Neuronal stem cell (in vitro differentiated cells): ENCODE data around the gene PRSS21. TPM values are rescaled to one million over a fixed set of nuclear protein-coding genes. Genes with fewer than 3 reads are reported as not detected.
A peak's percentile ranks its signal among the peaks of the same experiment; 100 is the strongest.

ENCODE experiments used
- DNase-seq: peaks from one replicate; pipeline ENCODE4 v3.0.0-alpha.2; 2013; ENCODE audit warnings: low spot score
- H2AFZ ChIP-seq: one replicate; pipeline ENCODE4 v1.6.1; 2013; ENCODE audit warnings: mild to moderate bottlenecking, low read length, inconsistent platforms
- H2AK5ac ChIP-seq: 2 replicates; pipeline ENCODE4 v1.6.1; 2013; ENCODE audit warnings: low read depth, mild to moderate bottlenecking, inconsistent platforms, low read length, moderate library complexity, mixed read lengths
- H2BK120ac ChIP-seq: 2 replicates; pipeline ENCODE4 v1.6.1; 2013; ENCODE audit warnings: low read depth, mild to moderate bottlenecking, inconsistent platforms, low read length, moderate library complexity, mixed read lengths
- H2BK12ac ChIP-seq: one replicate; pipeline ENCODE4 v1.6.1; 2013; ENCODE audit warnings: low read length, inconsistent platforms
- H2BK15ac ChIP-seq: 2 replicates; pipeline ENCODE4 v1.6.1; 2013; ENCODE audit warnings: mild to moderate bottlenecking, low read length, inconsistent platforms, mixed read lengths
- H2BK5ac ChIP-seq: one replicate; pipeline ENCODE4 v1.6.1; 2013; ENCODE audit warnings: inconsistent platforms, mild to moderate bottlenecking, low read length, moderate library complexity
- H3K14ac ChIP-seq: one replicate; pipeline ENCODE4 v1.6.1; 2013; ENCODE audit warnings: low read length, inconsistent platforms
- H3K18ac ChIP-seq: 2 replicates; pipeline ENCODE4 v1.6.1; 2013; ENCODE audit warnings: low read length, inconsistent platforms
- H3K23ac ChIP-seq: 2 replicates; pipeline ENCODE4 v1.6.1; 2013; ENCODE audit warnings: low read depth, mild to moderate bottlenecking, mixed read lengths, low read length, inconsistent platforms; ENCODE audit not compliant: poor library complexity
- H3K27ac ChIP-seq: replicated peaks from 3 replicates; pipeline ENCODE4 v1.5.1; 2013; ENCODE audit warnings: low read length, inconsistent platforms
- H3K27me3 ChIP-seq, 3 experiments: 2 replicates each; pipeline ENCODE4 v1.6.1; 2013; ENCODE audit warnings: low read length in 3 of 3, mild to moderate bottlenecking in 2 of 3, inconsistent platforms in 1 of 3, low read depth in 1 of 3, mixed read lengths in 1 of 3, moderate library complexity in 1 of 3; ENCODE audit not compliant: control insufficient read depth in 3 of 3, insufficient read depth in 3 of 3
- H3K36me3 ChIP-seq, 2 donors: replicated peaks in 1 of 2; 2 replicates each; pipeline ENCODE4 v1.6.1; 2013; ENCODE audit warnings: low read length in 2 of 2; ENCODE audit not compliant: control insufficient read depth in 2 of 2, insufficient read depth in 2 of 2
- H3K4ac ChIP-seq: 2 replicates; pipeline ENCODE4 v1.6.1; 2013; ENCODE audit warnings: inconsistent platforms, mild to moderate bottlenecking, low read length, moderate library complexity
- H3K4me1 ChIP-seq, 2 donors: 1 replicate in 1 of 2; 2 replicates in 1 of 2; pipeline ENCODE4 v1.6.1; 2013; ENCODE audit warnings: low read length in 2 of 2, low read depth in 1 of 2; ENCODE audit not compliant: control insufficient read depth in 2 of 2, insufficient read depth in 1 of 2
- H3K4me2 ChIP-seq: one replicate; pipeline ENCODE4 v1.6.1; 2013; ENCODE audit warnings: mild to moderate bottlenecking, low read length, inconsistent platforms; ENCODE audit not compliant: insufficient read depth, poor library complexity, severe bottlenecking
- H3K4me3 ChIP-seq, 2 donors: 2 replicates each; pipeline ENCODE4 v1.5.1; 2013; ENCODE audit warnings: low read length in 2 of 2, mild to moderate bottlenecking in 2 of 2, inconsistent platforms in 1 of 2, moderate library complexity in 1 of 2
- H3K79me1 ChIP-seq: one replicate; pipeline ENCODE4 v1.6.1; 2013; ENCODE audit warnings: low read depth, mild to moderate bottlenecking, inconsistent platforms, low read length, moderate library complexity
- H3K9ac ChIP-seq: one replicate; pipeline ENCODE4 v1.6.1; 2013; ENCODE audit warnings: mild to moderate bottlenecking, low read depth, low read length, inconsistent platforms; ENCODE audit not compliant: poor library complexity
- H3K9me3 ChIP-seq, 2 donors: replicated peaks in 1 of 2; 2 replicates each; pipeline versions ENCODE3 to v1.6.1; 2013; ENCODE audit warnings: low read length in 2 of 2, mild to moderate bottlenecking in 2 of 2, inconsistent platforms in 1 of 2, low read depth in 1 of 2, mixed read lengths in 1 of 2, moderate library complexity in 1 of 2; ENCODE audit not compliant: control insufficient read depth in 2 of 2, insufficient read depth in 1 of 2
- H4K8ac ChIP-seq: one replicate; pipeline ENCODE4 v1.6.1; 2013; ENCODE audit warnings: low read depth, mild to moderate bottlenecking, inconsistent platforms, low read length, moderate library complexity
- H4K91ac ChIP-seq: one replicate; pipeline ENCODE4 v1.6.1; 2013; ENCODE audit warnings: low read length, low read depth, mild to moderate bottlenecking, inconsistent platforms; ENCODE audit not compliant: poor library complexity
- WGBS, 2 donors: extraction: QIAGEN DNeasy Blood & Tissue Kit; methylation state at CpG; one replicate each; pipeline ENCODE4 v1.1.7; 2013; ENCODE audit warnings: missing lambda C conversion rate in 2 of 2, mixed read lengths in 1 of 2; ENCODE audit not compliant: insufficient read length in 2 of 2, insufficient replicate concordance in 1 of 2; ENCODE audit errors: extremely low coverage in 2 of 2; 5-methylcytosine and 5-hydroxymethylcytosine counted together
- polyA plus RNA-seq, 2 experiments: library from polyadenylated mRNA; stranded (reverse); fragments of 200-250 nt; gene quantifications; one replicate each; pipeline ENCODE4 v1.2.3, GENCODE V29; 2013

The PRSS21 gene
- polyA plus RNA-seq (2013, experiment 1 of 2): not detected
- not detected for polyA plus RNA-seq (2013, experiment 2 of 2)

GRCh38 chr16:2816751-2817339 is at the start of gene PRSS21:
Gene PRSS21, plus strand, starts transcription at chr16:2817237. Its CDS starts 32 bp downstream, at chr16:2817269.
- Histone ChIP-seq H3K79me1 (peaks cover 2% of the 10 kb centered on the region), H3K9me3 (no peaks in the 10 kb centered on the region), H3K18ac (no peak within 1 kb of the TSS), H3K23ac (peak within 1 kb of the TSS; percentile 10), H3K4me2 (no peak within 1 kb of the TSS), H2AFZ (no peak within 1 kb of the TSS), H2BK120ac (no peak within 1 kb of the TSS), H2BK12ac (peak within 1 kb of the TSS; percentile 75), H3K27ac (no peak within 1 kb of the TSS), H3K4me1 (peaks cover 0 to 8% of the 10 kb centered on the region in 2 donors), H3K4me3 (no peak within 1 kb of the TSS), H3K36me3 (no peaks in the 10 kb centered on the region), H3K4ac (peak within 1 kb of the TSS; percentile 53), H2AK5ac (peak within 1 kb of the TSS; percentile 21), H4K8ac (peak within 1 kb of the TSS; percentile 65), H3K14ac (no peak within 1 kb of the TSS), H4K91ac (no peak within 1 kb of the TSS), H2BK15ac (no peak within 1 kb of the TSS), H2BK5ac (no peak within 1 kb of the TSS), H3K9ac (no peak within 1 kb of the TSS), H3K27me3 (peaks cover 0 to 46% (median 0%) of the 10 kb centered on the region in 3 experiments)
- no peak for DNase-seq
- WGBS, 2 donors: no CpG with 5 or more reads among the region's 28 CpGs

GRCh38 chr16:2767891-2768290 is 49.1 kb upstream of the PRSS21 start:
- peak overlapping the region; percentile 8 for H2BK5ac ChIP-seq
- no peak overlapping the region for H3K14ac ChIP-seq
- H2BK12ac ChIP-seq: no peak overlapping the region
- H2AK5ac ChIP-seq: no peak overlapping the region
- H3K4me1 ChIP-seq: no peaks in the 10 kb centered on the region
- H3K9ac ChIP-seq: peak overlapping the region; percentile 21
- WGBS, 2 donors: no CpG with 5 or more reads among the region's 14 CpGs
- no peak overlapping the region for H3K4me3 ChIP-seq
- H4K8ac ChIP-seq: no peak overlapping the region
- no peak overlapping the region for H2BK120ac ChIP-seq
- no peak for DNase-seq
- H3K27me3 ChIP-seq: no peaks in the 10 kb centered on the region
- H2AFZ ChIP-seq: no peak overlapping the region
- no peak overlapping the region for H2BK15ac ChIP-seq
- no peak overlapping the region for H3K27ac ChIP-seq
- H3K4ac ChIP-seq: no peak overlapping the region
- no peak overlapping the region for H3K23ac ChIP-seq
- H3K18ac ChIP-seq: no peak overlapping the region
- H3K36me3 ChIP-seq: peaks cover 89 to 99% of the 10 kb centered on the region in 2 donors
- H3K4me2 ChIP-seq: no peak overlapping the region
- peaks cover 13 to 27% of the 10 kb centered on the region in 2 donors for H3K9me3 ChIP-seq
- H3K79me1 ChIP-seq: peaks cover 33% of the 10 kb centered on the region
- no peak overlapping the region for H4K91ac ChIP-seq

- Histone ChIP-seq H2AFZ (no peak overlapping the region), H3K79me1 (peaks cover 33% of the 10 kb centered on the region), H3K36me3 (peaks cover 88 to 99% of the 10 kb centered on the region in 2 donors), H2BK5ac (no peak overlapping the region), H2BK120ac (no peak overlapping the region), H3K9ac (no peak overlapping the region), H3K27ac (no peak overlapping the region), H3K9me3 (peaks cover 9 to 21% of the 10 kb centered on the region in 2 donors), H3K4me3 (no peak overlapping the region), H3K4me1 (no peaks in the 10 kb centered on the region), H2AK5ac (no peak overlapping the region), H4K91ac (no peak overlapping the region), H3K27me3 (no peaks in the 10 kb centered on the region), H3K23ac (no peak overlapping the region), H3K4ac (no peak overlapping the region), H3K4me2 (no peak overlapping the region), H2BK12ac (no peak overlapping the region), H4K8ac (no peak overlapping the region), H2BK15ac (no peak overlapping the region), H3K18ac (no peak overlapping the region), H3K14ac (no peak overlapping the region)
- WGBS, 2 donors: no CpG with 5 or more reads among the region's 17 CpGs
- no peak for DNase-seq
Measured at GRCh38 chr16:2768403-2769089, 48.5 kb upstream of the PRSS21 start.

- peaks cover 35% of the 10 kb centered on the region for H3K79me1 ChIP-seq
- no peak overlapping the region for H4K8ac ChIP-seq
- H2BK5ac ChIP-seq: no peak overlapping the region
- H2AK5ac ChIP-seq: no peak overlapping the region
- H2AFZ ChIP-seq: no peak overlapping the region
- no peak overlapping the region for H2BK15ac ChIP-seq
- H3K23ac ChIP-seq: no peak overlapping the region
- H3K9ac ChIP-seq: no peak overlapping the region
- H3K14ac ChIP-seq: no peak overlapping the region
- no peak overlapping the region for H3K4me2 ChIP-seq
- no peak overlapping the region for H3K27ac ChIP-seq
- H2BK120ac ChIP-seq: no peak overlapping the region
- no peak overlapping the region for H3K4me3 ChIP-seq
- H3K18ac ChIP-seq: no peak overlapping the region
- no CpG with 5 or more reads among the region's 11 CpGs for WGBS, 2 donors
- peaks cover 86 to 99% of the 10 kb centered on the region in 2 donors for H3K36me3 ChIP-seq
- H3K4ac ChIP-seq: no peak overlapping the region
- H3K9me3 ChIP-seq: peaks cover 9 to 15% of the 10 kb centered on the region in 2 donors
- no peak for DNase-seq
- no peak overlapping the region for H2BK12ac ChIP-seq
- H3K4me1 ChIP-seq: no peaks in the 10 kb centered on the region
- H4K91ac ChIP-seq: no peak overlapping the region
- H3K27me3 ChIP-seq: no peaks in the 10 kb centered on the region
Measured at GRCh38 chr16:2769100-2769529, 47.9 kb upstream of the PRSS21 start.
